NCI-H1436 treated with DMSO at 0.1 percent for 48 hours (cell line): ENCODE data around the gene PDZD7.

Experiments
- DNase-seq: peaks from one replicate; lab custom pipeline; 2025; lab: John Stamatoyannopoulos, UW

PDZD7 gene

GRCh38 chr10:101001659-101002035 is 29.3 kb downstream of the PDZD7 start:
- no peak for DNase-seq

GRCh38 chr10:101000915-101001658 is 29.8 kb downstream of the PDZD7 start:
- DNase-seq: no peak

- no peak for DNase-seq
Measured at GRCh38 chr10:101000127-101000914, 30.6 kb downstream of the PDZD7 start.

- DNase-seq: no peak
Measured at GRCh38 chr10:100999742-101000126, 31.2 kb downstream of the PDZD7 start, which contains the start of gene LZTS2. Gene LZTS2 (plus strand): TSS chr10:100999808. CDS start chr10:101002539, 2,731 bp downstream.

- no peak for DNase-seq
Measured at GRCh38 chr10:100998991-100999741, 31.8 kb downstream of the PDZD7 start.

- peak; percentile 54 for DNase-seq
Measured at GRCh38 chr10:100998183-100998990, 32.5 kb downstream of the PDZD7 start.

GRCh38 chr10:100997360-100998182 is 33.4 kb downstream of the PDZD7 start:
- DNase-seq: no peak

GRCh38 chr10:100996678-100997359 is 34.1 kb downstream of the PDZD7 start:
- DNase-seq: no peak

GRCh38 chr10:100995181-100995580 is 35.7 kb downstream of the PDZD7 start:
- DNase-seq: no peak

- no peak for DNase-seq
Measured at GRCh38 chr10:100993986-100994708, 36.8 kb downstream of the PDZD7 start.

- no peak for DNase-seq
Measured at GRCh38 chr10:100989088-100989487, 41.8 kb downstream of the PDZD7 start.

- no peak for DNase-seq
Measured at GRCh38 chr10:100988166-100988565, 42.8 kb downstream of the PDZD7 start.

GRCh38 chr10:100987685-100988049 is 43.3 kb downstream of the PDZD7 start:
- DNase-seq: no peak

GRCh38 chr10:100986952-100987684 is 43.8 kb downstream of the PDZD7 start, which contains the start of the genes MRPL43 and TWNK:
Gene MRPL43 (minus strand): TSS chr10:100987497. CDS start chr10:100987443, 54 bp downstream.
Gene TWNK (plus strand): TSS chr10:100987543. CDS start chr10:100988211, 668 bp downstream.
- no peak for DNase-seq

- no peak for DNase-seq
Measured at GRCh38 chr10:100986623-100986951, 44.3 kb downstream of the PDZD7 start.

GRCh38 chr10:100985336-100985735 is 45.6 kb downstream of the PDZD7 start:
- no peak for DNase-seq

GRCh38 chr10:100984672-100985177 is 46.2 kb downstream of the PDZD7 start:
- DNase-seq: no peak

- DNase-seq: no peak
Measured at GRCh38 chr10:100983868-100984671, 46.9 kb downstream of the PDZD7 start.
